ENCODE measurements around the gene ATOSB.

Gene ATOSB

DNA sequence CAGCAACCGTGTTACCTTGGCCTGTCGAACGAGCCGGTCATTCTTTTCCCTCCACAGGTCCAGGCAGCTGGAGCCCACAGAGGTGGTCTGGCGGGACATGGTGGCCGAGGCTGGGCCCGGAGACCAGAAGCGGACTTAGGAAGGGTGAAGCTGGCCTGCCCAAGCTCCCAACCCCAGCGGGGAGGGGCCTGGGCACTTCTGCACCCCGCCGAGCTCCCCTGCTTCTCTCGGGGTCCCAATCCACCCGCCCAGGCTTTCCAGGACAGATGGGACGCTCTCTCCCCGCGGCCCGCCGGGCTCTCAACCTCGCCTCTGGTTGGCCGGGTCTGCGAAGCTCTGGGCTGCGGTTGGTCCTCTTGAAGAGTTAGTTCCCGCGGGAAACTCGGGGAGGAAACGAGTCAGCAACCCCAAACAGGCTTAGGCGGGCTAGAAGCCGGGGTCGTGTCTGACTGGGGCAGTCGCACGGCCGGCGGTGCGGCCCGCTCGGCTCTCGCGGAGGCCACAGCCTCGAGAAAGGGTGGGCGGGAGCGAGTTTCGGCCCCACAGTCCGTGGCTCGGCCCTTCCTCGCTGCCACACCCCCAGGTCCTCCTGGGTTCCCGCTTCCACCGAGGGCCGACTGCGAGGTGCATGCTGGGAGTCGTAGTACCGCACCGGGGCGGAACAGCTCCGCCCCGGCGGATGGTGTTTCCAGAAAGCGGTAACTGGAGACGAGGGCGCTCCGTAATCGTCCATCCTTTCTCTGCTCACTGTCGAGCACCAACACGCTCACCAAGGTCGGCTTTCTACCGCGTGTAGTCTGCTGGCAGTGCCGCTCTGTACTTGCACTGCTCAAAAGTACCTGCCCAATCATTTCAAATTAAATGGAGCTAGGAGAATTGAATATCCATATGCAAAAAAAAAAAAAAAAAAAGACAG, 36.0 kb downstream of the ATOSB start, which contains the start of gene FANCG:
FANCG (minus strand) TSS at position 517 of the 916 bp plus-strand sequence; CDS start at position 99, 418 bp downstream.
- TF ChIP-seq, protein P1, sequence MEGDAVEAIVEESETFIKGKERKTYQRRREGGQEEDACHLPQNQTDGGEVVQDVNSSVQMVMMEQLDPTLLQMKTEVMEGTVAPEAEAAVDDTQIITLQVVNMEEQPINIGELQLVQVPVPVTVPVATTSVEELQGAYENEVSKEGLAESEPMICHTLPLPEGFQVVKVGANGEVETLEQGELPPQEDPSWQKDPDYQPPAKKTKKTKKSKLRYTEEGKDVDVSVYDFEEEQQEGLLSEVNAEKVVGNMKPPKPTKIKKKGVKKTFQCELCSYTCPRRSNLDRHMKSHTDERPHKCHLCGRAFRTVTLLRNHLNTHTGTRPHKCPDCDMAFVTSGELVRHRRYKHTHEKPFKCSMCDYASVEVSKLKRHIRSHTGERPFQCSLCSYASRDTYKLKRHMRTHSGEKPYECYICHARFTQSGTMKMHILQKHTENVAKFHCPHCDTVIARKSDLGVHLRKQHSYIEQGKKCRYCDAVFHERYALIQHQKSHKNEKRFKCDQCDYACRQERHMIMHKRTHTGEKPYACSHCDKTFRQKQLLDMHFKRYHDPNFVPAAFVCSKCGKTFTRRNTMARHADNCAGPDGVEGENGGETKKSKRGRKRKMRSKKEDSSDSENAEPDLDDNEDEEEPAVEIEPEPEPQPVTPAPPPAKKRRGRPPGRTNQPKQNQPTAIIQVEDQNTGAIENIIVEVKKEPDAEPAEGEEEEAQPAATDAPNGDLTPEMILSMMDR (IDR thresholded peaks at IDR 0.05; ENCODE audit: control insufficient read depth, extremely low read depth, insufficient read depth), result no peak
- peak; percentile 75 for DNase-seq (ENCODE audit: low read depth)
- H3K4me3 ChIP-seq (ENCODE audit: low read depth, low read length), result peak within 1 kb of the TSS; percentile 90

DNA sequence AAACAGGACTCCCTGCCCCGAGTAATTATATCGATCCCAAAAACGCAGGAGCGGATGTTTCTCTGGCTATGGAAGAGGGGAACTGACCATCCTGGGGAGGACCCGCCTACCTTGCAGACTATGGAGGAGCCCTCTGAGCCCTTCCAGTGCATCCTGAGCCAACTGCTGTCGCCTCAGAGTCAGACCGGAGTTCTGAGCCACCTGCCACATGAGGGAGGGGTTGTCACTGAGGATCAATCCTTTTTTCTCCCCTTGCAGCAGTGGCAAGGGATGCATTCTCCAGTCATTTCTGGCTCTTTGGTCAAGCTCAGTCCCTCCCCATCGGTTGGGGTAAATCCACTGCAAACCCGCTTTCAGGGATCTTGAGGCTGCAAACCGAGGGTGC, 36.6 kb downstream of the ATOSB start:
- H3K4me3 ChIP-seq (ENCODE audit: low read depth, low read length), result peak overlapping the region; percentile 90
- TF ChIP-seq, protein P1 (IDR thresholded peaks at IDR 0.05; ENCODE audit: control insufficient read depth, extremely low read depth, insufficient read depth), result no peak
- no peak for DNase-seq (ENCODE audit: low read depth)

DNA sequence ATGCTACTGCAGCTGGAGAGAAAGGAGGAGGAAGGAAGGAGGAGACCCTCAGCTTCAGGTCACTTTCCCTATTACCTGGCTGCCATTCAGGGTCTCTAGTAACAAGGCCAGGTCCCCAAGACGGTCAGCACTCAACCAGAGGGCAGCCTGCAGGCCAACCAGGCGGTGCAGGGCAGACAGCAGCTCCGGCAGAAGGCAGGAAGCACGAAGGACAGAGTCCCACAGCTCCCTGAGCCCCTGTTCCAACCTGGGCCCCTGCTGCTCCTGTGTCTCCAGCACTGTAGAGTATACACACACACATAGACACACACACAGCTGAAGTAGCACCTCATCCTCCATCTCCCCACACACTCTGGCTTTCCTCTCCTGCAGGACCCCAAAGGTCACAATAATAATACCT, 37.6 kb downstream of the ATOSB start:
- TF ChIP-seq, protein P1 (IDR thresholded peaks at IDR 0.05; ENCODE audit: control insufficient read depth, extremely low read depth, insufficient read depth), result no peak
- no peak for DNase-seq (ENCODE audit: low read depth)
- H3K4me3 ChIP-seq (ENCODE audit: low read depth, low read length), result peak overlapping the region; percentile 90; the same call in 1 of the 2 replicates

DNA sequence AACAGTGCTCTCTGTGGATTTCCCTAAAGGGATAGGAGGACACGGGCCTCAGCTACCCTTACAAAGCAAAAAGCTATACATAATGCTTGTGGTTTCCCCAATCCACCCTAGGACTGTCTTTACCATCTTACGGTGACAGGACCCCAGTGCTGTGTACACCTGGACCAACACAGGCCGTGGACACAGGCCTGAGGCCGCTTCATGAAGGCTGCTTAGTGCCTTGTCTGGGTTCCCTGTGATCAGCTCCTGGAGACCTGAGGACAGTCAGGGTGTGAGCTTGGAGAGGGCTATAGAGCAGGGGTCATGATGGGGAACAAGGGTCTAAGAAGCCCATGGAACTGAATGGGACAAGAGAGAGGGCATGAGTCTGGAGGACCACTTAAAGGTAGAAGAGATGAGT, 38.8 kb downstream of the ATOSB start:
- DNase-seq (ENCODE audit: low read depth), result no peak
- TF ChIP-seq, protein P1 (IDR thresholded peaks at IDR 0.05; ENCODE audit: control insufficient read depth, extremely low read depth, insufficient read depth), result no peak
- H3K4me3 ChIP-seq (ENCODE audit: low read depth, low read length), result no peak overlapping the region

DNA sequence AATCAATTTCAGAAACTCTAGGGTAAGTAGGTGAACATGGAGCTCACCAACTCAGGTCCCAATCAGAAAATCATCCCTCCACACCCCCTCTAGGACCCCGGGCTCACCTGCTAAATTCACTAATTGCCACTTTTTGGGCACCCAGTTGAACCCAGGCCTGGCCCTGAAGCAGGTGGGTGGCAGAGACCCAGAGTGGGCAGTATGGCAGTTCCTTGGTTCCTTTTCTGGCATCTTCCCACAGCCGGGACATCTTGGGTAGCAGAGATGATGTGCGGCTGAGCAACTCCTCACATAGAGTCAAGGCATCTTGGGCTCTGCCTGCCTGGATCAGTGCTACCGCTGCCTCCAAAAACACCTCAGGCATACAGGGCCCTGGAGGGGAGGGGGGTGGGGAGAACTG, 40.3 kb downstream of the ATOSB start:
- H3K4me3 ChIP-seq (ENCODE audit: low read depth, low read length), result no peak overlapping the region
- DNase-seq (ENCODE audit: low read depth), result no peak
- TF ChIP-seq, protein P1 (IDR thresholded peaks at IDR 0.05; ENCODE audit: control insufficient read depth, extremely low read depth, insufficient read depth), result no peak

DNA sequence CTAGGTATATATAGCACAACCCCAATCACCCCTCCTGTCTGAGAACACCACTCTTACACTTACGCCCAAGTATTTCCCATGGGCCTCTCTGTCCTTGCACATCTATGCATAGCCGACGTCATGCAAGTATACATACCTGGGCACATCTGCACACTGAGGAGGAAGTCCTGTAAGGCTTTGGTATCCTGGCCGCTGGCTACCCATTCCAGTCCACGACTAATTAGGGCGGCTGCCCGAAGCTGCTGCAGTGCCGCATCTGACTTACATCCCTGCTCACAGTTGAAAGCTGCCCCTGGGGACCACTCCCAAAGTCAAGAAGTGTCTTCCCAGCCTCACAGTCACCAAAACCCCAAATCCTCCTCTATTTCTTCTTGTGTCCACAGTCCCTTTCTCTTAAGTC, 40.9 kb downstream of the ATOSB start:
- TF ChIP-seq, protein P1 (IDR thresholded peaks at IDR 0.05; ENCODE audit: control insufficient read depth, extremely low read depth, insufficient read depth), result no peak
- DNase-seq (ENCODE audit: low read depth), result no peak
- H3K4me3 ChIP-seq (ENCODE audit: low read depth, low read length), result no peak overlapping the region

Data from LNCaP clone FGC (cell line).